ENCODE measurements around the gene IPO13.

- TF ChIP-seq RARB (CRISPR knock-in tag; IDR thresholded peaks at IDR 0.05) (no peak), PATZ1 (CRISPR knock-in tag; IDR thresholded peaks at IDR 0.05; ENCODE audit: borderline replicate concordance) (no peak), ZFP30 (CRISPR knock-in tag; IDR thresholded peaks at IDR 0.05) (no peak), ESRRG (CRISPR knock-in tag; IDR thresholded peaks at IDR 0.05) (no peak), ARNTL (CRISPR knock-in tag; IDR thresholded peaks at IDR 0.05; ENCODE audit: borderline replicate concordance, low read depth) (no peak), ZFP3 (CRISPR knock-in tag; IDR thresholded peaks at IDR 0.05) (no peak), ZC3H10 (CRISPR knock-in tag; IDR thresholded peaks at IDR 0.05) (no peak)
Measured at GRCh38 chr1:43912607-43913006, 34.1 kb upstream of the IPO13 start.
